HG03571 (cell line): ENCODE results near the gene PMIS2.
A peak's percentile ranks its signal among the peaks of the same experiment; 100 is the strongest.
"Not testable (repeated sequence)": the region's sequence is repeated elsewhere in the genome, so short reads cannot be mapped to it uniquely, and the experiment has no call there.

ENCODE experiments used
- ATAC-seq: cut with Tn5 transposase; IDR thresholded peaks from one replicate; pipeline ENCODE4 v1.9.1; 2021; ENCODE audit not compliant: unreplicated experiment

PMIS2 gene

GRCh38 chr19:35587321-35587720 lies 1.3 kb downstream of the PMIS2 start:
- ATAC-seq, result no peak

DNA sequence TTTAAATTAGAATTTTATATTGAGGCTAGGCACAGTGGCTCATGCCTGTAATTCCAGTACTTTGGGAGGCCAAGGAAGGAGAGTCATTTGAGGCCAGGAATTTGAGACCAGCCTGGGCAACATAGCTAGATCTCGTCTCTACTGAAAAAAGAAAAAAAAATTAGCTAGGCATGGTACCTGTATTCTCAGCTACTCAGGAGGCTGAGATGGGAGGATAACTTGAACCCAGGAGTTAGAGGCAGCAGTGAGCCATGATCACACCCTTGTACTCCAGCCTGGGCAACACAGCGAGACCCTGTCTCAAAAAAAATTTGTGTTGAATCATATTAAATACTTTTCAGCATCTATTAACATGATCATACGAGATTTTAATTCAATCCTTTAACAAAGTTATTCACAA lies 4.9 kb downstream of the PMIS2 start:
- no peak for ATAC-seq

- no peak for ATAC-seq
These were observed 6.3 kb downstream of the PMIS2 start for GRCh38 chr19:35592226-35592625.

- not testable (repeated sequence) for ATAC-seq
These were observed 9.1 kb downstream of the PMIS2 start for GRCh38 chr19:35595026-35595425.

DNA sequence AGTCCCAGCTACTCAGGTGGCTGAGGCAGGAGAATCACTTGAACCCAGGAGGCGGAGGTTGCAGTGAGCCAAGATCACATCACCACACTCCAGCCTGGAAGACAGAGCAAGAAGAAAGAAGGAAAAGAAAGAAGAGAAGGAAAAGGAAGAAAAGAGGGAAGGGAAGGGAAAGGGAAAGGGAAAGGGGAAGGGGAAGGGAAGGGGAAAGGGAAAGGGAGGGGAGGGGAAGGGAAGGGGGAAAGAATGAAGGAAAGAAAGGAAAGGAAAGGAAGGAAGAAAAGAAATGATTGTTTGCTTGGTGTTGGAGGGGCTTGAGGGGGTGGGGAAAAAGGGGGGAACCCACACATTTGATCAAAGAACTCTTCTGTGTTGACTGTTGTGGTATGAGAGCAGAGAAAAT lies 10.0 kb downstream of the PMIS2 start:
- no peak for ATAC-seq

DNA sequence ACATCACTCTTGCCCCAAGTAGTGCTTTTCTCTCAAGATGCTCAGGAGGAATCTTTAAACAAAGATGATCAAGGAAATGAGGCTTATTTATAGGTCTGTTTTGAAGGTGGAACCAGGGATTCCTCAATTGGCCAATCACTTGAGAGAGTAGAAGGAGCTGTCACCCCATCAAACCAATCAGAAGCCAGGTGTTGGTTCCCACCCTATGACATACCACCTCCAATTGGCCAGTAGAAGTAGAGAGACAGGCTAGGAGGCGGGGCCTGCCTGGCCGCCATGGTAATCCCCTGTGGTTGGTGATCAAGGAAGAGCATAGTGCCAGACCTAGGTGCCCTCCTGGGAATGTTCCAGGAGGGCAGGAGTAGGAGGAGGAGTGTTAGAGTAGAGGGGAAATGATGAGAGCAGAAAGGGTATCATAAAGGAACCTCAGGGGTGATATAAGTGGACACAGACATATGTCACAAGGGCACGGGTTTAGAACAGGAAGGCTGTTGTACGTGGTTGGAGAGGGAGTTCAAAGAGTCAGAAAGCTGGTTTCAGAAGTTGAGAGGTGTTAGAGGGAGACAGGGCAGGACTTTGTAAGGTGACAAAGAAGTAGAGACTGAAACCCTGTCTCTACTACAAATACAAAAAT lies 10.5 kb downstream of the PMIS2 start:
- ATAC-seq, result no peak

GRCh38 chr19:35601971-35602370 lies 16.0 kb downstream of the PMIS2 start:
- ATAC-seq, result no peak

DNA sequence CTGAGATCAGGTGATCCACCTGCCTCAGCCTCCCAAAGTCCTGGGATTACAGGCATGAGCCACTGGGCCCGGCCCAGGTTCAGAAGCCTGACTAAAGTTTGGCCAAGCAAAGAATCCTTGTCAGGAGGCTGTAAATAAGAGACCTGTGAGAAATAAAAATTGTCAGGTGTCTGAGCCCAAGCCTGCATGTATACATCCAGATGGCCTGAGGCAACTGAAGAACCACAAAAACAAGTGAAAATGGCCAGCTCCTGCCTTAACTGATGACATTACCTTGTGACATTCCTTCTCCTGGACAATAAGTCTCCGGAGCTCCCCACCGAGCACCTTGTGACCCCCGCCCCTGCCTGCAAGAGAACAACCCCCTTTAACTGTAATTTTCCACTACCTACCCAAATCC lies 18.5 kb downstream of the PMIS2 start:
- ATAC-seq, result not testable (repeated sequence)

DNA sequence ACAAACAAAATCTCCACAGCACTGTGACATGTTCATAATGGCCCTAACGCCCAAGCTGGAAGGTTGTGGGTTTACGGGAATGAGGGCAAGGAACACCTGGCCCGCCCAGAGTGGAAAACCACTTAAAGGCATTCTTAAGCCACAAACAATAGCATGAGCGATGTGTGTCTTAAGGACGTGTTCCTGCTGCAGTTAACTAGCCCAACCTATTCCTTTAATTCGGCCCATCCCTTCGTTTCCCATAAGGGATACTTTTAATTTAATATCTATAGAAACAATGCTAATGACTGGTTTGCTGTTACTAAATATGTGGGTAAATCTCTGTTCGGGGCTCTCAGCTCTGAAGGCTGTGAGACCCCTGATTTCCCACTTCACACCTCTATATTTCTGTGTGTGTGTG lies 21.2 kb downstream of the PMIS2 start:
- not testable (repeated sequence) for ATAC-seq

DNA sequence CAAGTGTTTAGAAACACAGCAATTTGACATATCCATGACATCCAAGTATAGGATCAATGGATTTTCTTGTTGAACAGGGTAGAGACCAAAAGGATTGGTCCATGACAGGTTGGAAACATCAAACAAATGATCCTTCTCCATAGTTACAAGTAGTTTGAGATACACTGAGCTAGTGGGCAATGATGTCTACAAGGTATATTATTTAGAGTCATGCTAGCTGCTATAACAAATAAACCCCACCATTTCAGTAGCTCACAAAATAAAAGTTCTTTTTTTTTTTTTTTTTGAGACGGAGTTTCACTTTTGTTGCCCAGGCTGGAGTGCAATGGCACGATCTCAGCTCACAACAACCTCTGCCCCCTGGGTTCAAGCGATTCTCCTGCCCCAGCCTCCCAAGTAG lies 21.7 kb downstream of the PMIS2 start:
- ATAC-seq, result no peak

GRCh38 chr19:35608251-35608650 lies 22.3 kb downstream of the PMIS2 start:
- no peak for ATAC-seq

DNA sequence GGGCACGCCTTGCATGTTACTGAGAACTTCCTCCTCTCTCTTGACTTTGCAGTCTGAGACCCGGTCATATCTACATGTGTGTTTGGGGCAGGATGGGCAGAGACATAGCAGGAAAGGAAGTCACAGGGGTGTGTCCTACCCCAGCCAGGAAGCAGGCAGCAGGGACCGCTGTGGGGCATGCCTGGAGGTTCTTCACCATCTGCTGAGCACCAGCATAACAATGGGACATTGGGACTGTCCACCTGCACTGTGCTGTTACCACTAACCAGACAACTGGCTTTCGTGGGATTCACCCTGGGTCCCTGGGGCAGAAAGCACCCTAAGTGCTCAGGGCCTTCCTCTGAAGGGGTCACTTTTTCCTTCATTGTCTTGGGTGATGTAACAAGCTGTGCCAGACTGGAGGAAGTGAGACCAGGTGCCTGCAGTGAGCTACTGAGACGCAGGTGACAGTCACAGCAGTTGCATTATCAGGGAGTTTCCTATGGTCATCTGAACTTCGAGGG lies 23.9 kb downstream of the PMIS2 start:
- ATAC-seq, result no peak

- ATAC-seq, result peak; percentile 2
These were observed 26.2 kb downstream of the PMIS2 start for GRCh38 chr19:35612224-35612558.

- peak; percentile 67 for ATAC-seq
These were observed 26.8 kb downstream of the PMIS2 start, which contains the start of gene HAUS5 for GRCh38 chr19:35612559-35613321. TSS of gene HAUS5 (plus strand) at chr19:35612735. CDS start at chr19:35612795, 60 bp downstream.

- no peak for ATAC-seq
These were observed 27.6 kb downstream of the PMIS2 start for GRCh38 chr19:35613574-35613973.

- ATAC-seq, result no peak
These were observed 29.1 kb downstream of the PMIS2 start for GRCh38 chr19:35615036-35615435.

DNA sequence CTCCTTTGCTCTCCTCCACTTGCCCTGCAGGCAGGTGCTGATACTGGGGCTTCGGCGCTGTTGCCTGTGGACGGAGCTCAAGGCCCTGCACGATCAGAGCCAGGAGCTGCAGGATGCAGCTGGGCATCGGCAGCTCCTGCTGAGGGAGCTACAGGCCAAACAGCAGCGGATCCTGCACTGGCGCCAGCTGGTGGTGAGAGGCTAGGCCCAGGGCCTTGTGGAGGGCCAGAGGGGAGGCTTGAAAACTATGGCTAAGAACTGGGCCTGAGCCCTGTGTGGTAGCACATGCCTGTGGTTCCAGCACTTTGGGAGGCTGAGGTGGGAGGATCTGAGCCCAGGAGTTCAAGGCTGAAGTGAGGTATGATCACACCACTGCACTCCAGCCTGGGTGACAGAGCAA lies 32.9 kb downstream of the PMIS2 start:
- no peak for ATAC-seq

- no peak for ATAC-seq
These were observed 33.4 kb downstream of the PMIS2 start for GRCh38 chr19:35619290-35619923.

GRCh38 chr19:35620001-35620400 lies 34.0 kb downstream of the PMIS2 start:
- ATAC-seq, result no peak

DNA sequence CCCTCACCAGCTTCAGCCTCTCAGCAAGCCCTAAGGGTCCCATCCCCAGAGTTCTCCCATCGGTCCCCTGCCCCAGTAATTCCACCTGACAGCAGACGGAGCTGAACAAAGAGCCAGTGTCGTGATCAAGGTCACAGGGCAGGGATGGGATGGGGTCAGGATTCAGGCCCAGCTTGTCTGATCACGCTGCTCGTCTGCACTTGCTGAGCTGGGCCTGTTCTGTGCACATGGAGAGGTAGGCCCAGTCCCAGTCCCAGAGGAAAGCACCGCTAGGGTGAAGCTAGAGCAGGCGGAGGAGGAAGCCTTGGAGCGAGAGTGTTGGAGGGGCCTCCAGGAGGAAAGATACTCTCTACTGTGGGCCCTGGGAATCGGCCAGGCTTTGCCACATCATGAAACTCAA lies 35.7 kb downstream of the PMIS2 start:
- ATAC-seq, result no peak

GRCh38 chr19:35622750-35623149 lies 36.8 kb downstream of the PMIS2 start:
- ATAC-seq, result no peak
